HG02678 (cell line): ENCODE data around the gene ENGASE.
"Not testable (repeated sequence)": the region's sequence is repeated elsewhere in the genome, so short reads cannot be mapped to it uniquely, and the experiment has no call there.

ENCODE experiments used
- ATAC-seq: cut with Tn5 transposase; IDR thresholded peaks from one replicate; pipeline ENCODE4 v1.9.1; 2021; ENCODE audit warnings: mild to moderate bottlenecking, moderate library complexity; ENCODE audit not compliant: unreplicated experiment

The ENGASE gene

GRCh38 chr17:79074649-79075445 is at the start of gene ENGASE:
Gene ENGASE, plus strand, starts transcription at chr17:79074824. Its CDS starts 121 bp downstream, at chr17:79074945.
- peak; percentile 96 for ATAC-seq

GRCh38 chr17:79024901-79025737 is 49.5 kb upstream of the ENGASE start:
- ATAC-seq, result no peak

GRCh38 chr17:79026376-79027273 is 48.0 kb upstream of the ENGASE start:
- no peak for ATAC-seq

- no peak for ATAC-seq
Measured at GRCh38 chr17:79027274-79027924, 47.2 kb upstream of the ENGASE start.

GRCh38 chr17:79027925-79028491 is 46.6 kb upstream of the ENGASE start:
- no peak for ATAC-seq

GRCh38 chr17:79028496-79029326 is 45.9 kb upstream of the ENGASE start:
- no peak for ATAC-seq

GRCh38 chr17:79029327-79030009 is 45.2 kb upstream of the ENGASE start:
- ATAC-seq, result no peak

GRCh38 chr17:79030636-79031035 is 44.0 kb upstream of the ENGASE start:
- ATAC-seq, result not testable (repeated sequence)

GRCh38 chr17:79031996-79032875 is 42.4 kb upstream of the ENGASE start:
- ATAC-seq, result no peak

GRCh38 chr17:79033046-79033616 is 41.5 kb upstream of the ENGASE start:
- ATAC-seq, result no peak

GRCh38 chr17:79033741-79034501 is 40.7 kb upstream of the ENGASE start:
- ATAC-seq, result no peak

GRCh38 chr17:79034931-79035485 is 39.6 kb upstream of the ENGASE start:
- no peak for ATAC-seq

GRCh38 chr17:79035686-79036085 is 38.9 kb upstream of the ENGASE start:
- ATAC-seq, result no peak

- no peak for ATAC-seq
Measured at GRCh38 chr17:79036181-79036580, 38.4 kb upstream of the ENGASE start.

GRCh38 chr17:79036596-79036995 is 38.0 kb upstream of the ENGASE start:
- ATAC-seq, result no peak

GRCh38 chr17:79038545-79039135 is 36.0 kb upstream of the ENGASE start:
- no peak for ATAC-seq
